WTC11 (cell line): Measurements from ENCODE around the gene TMEM108.

Experiments used
- ATF1 ChIP-seq: sonication (generic); formaldehyde crosslinking; IDR thresholded peaks from 2 replicates; pipeline ENCODE4 v1.8.1; 2023; ENCODE audit warnings: mild to moderate bottlenecking, moderate library complexity, missing genetic modification reagents
- ATF3 ChIP-seq: sonication (generic); formaldehyde crosslinking; conservative IDR thresholded peaks from 2 replicates; pipeline ENCODE4 v1.8.1; 2022; ENCODE audit warnings: mild to moderate bottlenecking, missing genetic modification reagents
- ATF6 ChIP-seq: sonication (generic); formaldehyde crosslinking; IDR thresholded peaks from 2 replicates; pipeline ENCODE4 v1.8.1; 2023; ENCODE audit warnings: mild to moderate bottlenecking, missing genetic modification reagents
- CTCF ChIP-seq: fragments of 200-600 bp; IDR thresholded peaks from 2 replicates; pipeline ENCODE4 v1.8.0; 2022; ENCODE audit warnings: antibody characterized with exemption
- E2F4 ChIP-seq: sonication (generic); formaldehyde crosslinking; IDR thresholded peaks from 2 replicates; pipeline ENCODE4 v1.8.1; 2022; ENCODE audit warnings: low read depth, mild to moderate bottlenecking, moderate library complexity, missing genetic modification reagents, borderline replicate concordance
- ESRRA ChIP-seq: sonication (generic); formaldehyde crosslinking; IDR thresholded peaks from 2 replicates; pipeline ENCODE4 v1.8.1; 2022; ENCODE audit warnings: mild to moderate bottlenecking, missing genetic modification reagents, borderline replicate concordance
- MYBL2 ChIP-seq: sonication (generic); formaldehyde crosslinking; IDR thresholded peaks from 2 replicates; pipeline ENCODE4 v1.8.1; 2023; ENCODE audit warnings: mild to moderate bottlenecking, moderate library complexity, missing genetic modification reagents
- NR2C2 ChIP-seq: sonication (generic); formaldehyde crosslinking; IDR thresholded peaks from 2 replicates; pipeline ENCODE4 v1.8.0; 2022; ENCODE audit warnings: mild to moderate bottlenecking, missing genetic modification reagents
- PREB ChIP-seq: sonication (generic); formaldehyde crosslinking; IDR thresholded peaks from 2 replicates; pipeline ENCODE4 v1.8.1; 2022; ENCODE audit warnings: mild to moderate bottlenecking, missing genetic modification reagents, moderate library complexity, borderline replicate concordance
- SP1 ChIP-seq: sonication (generic); formaldehyde crosslinking; conservative IDR thresholded peaks from 2 replicates; pipeline ENCODE4 v1.8.1; 2022; ENCODE audit warnings: missing genetic modification reagents
- USF2 ChIP-seq: sonication (generic); formaldehyde crosslinking; IDR thresholded peaks from 2 replicates; pipeline ENCODE4 v1.8.1; 2023; ENCODE audit warnings: mild to moderate bottlenecking, missing genetic modification reagents, moderate library complexity

- no peak for TF ChIP-seq CTCF
- no peak for TF ChIP-seq ATF1 (CRISPR knock-in tag)
- TF ChIP-seq USF2, result no peak
- TF ChIP-seq ATF3 (CRISPR knock-in tag), result no peak
- TF ChIP-seq E2F4 (CRISPR knock-in tag), result no peak
- no peak for TF ChIP-seq PREB (CRISPR knock-in tag)
- no peak for TF ChIP-seq ATF6
- TF ChIP-seq SP1 (CRISPR knock-in tag), result no peak
- no peak for TF ChIP-seq ESRRA
- TF ChIP-seq MYBL2 (CRISPR knock-in tag), result no peak
- TF ChIP-seq NR2C2, result no peak
Observed at GRCh38 chr3:133271539-133271938, 233.3 kb downstream of the TMEM108 start.
